Esophagus squamous epithelium (tissue), 5 donors: ENCODE data around the gene FMNL3. TPM values are rescaled to one million over a fixed set of nuclear protein-coding genes. Genes with fewer than 3 reads are reported as not detected.
"Not testable (repeated sequence)": the region's sequence is repeated elsewhere in the genome, so short reads cannot be mapped to it uniquely, and the experiment has no call there.

Source experiments
- DNase-seq: peaks from one replicate; lab custom pipeline; 2025; lab: John Stamatoyannopoulos, UW
- H3K27ac ChIP-seq, 4 donors: fragments of 200-600 bp; sonication (generic); one replicate each; pipeline ENCODE4 v1.5.1; 2016 to 2019; ENCODE audit warnings: mild to moderate bottlenecking in 1 of 4
- H3K27me3 ChIP-seq, 4 donors: fragments of 200-600 bp; sonication (generic); 1 replicate in 3 of 4; 2 replicates in 1 of 4; pipeline versions ENCODE4 v1.5.1 to v1.6.0; 2017 to 2021; ENCODE audit warnings: antibody characterized with exemption in 1 of 4
- H3K36me3 ChIP-seq, 3 donors: fragments of 200-600 bp; sonication (generic); one replicate each; pipeline ENCODE4 v1.5.1; 2016 to 2019
- H3K4me1 ChIP-seq, 3 donors: fragments of 200-600 bp; sonication (generic); one replicate each; pipeline ENCODE4 v1.5.1; 2017 to 2019
- H3K4me3 ChIP-seq, 4 donors: fragments of 200-600 bp; sonication (generic); 1 replicate in 3 of 4; 2 replicates in 1 of 4; pipeline ENCODE4 v1.5.1; 2016 to 2019; ENCODE audit warnings: mild to moderate bottlenecking in 2 of 4, moderate library complexity in 1 of 4
- H3K9me3 ChIP-seq, 3 donors: fragments of 200-600 bp; sonication (generic); one replicate each; pipeline ENCODE4 v1.5.1; 2016 to 2019
- CTCF ChIP-seq, 6 experiments: fragments of 450-650 bp in 4 of 6; fragments of 200-600 bp in 2 of 6; sonication (generic) in 2 of 6; IDR thresholded peaks; one replicate each; pipeline ENCODE4 v1.5.1; 2016 to 2019; ENCODE audit warnings: antibody characterized with exemption in 6 of 6, mild to moderate bottlenecking in 4 of 6, moderate library complexity in 4 of 6
- POLR2A ChIP-seq, 4 donors: fragments of 450-650 bp; IDR thresholded peaks; one replicate each; pipeline ENCODE4 v1.6.1; 2017; ENCODE audit warnings: antibody characterized with exemption in 4 of 4, mild to moderate bottlenecking in 4 of 4, moderate library complexity in 3 of 4
- WGBS, 2 donors: methylation state at CpG; one replicate each; pipeline ENCODE4 v1.1.5; 2018; 5-methylcytosine and 5-hydroxymethylcytosine counted together
- intact Hi-C: fragments of 100-400 bp; cut with DNase I; formaldehyde crosslinking; loops from one replicate; pipeline ENCODE4 v1.15.0; 2022
- total RNA-seq, 4 donors: library from RNA; depleted of rRNA; stranded (reverse); fragments of >200 nt; gene quantifications; one replicate each; pipeline ENCODE4 v1.1.0, GENCODE V29; 2016
- donor health status: DM: yes; HTN: yes; CAD: no.

FMNL3 gene
- total RNA-seq, 4 donors from 2014 or later, result 5.2 to 7.6 (median 5.8) TPM

- H3K36me3 ChIP-seq, result no peaks in the 10 kb centered on the region
- no peak overlapping the region for H3K4me3 ChIP-seq
- H3K4me1 ChIP-seq, result no peaks in the 10 kb centered on the region
- WGBS, 2 donors, result 71 to 76% methylated on average over 10 of the region's 10 CpGs
- H3K27me3 ChIP-seq, result no peaks in the 10 kb centered on the region
- no peaks in the 10 kb centered on the region for H3K9me3 ChIP-seq
- H3K27ac ChIP-seq, result no peak overlapping the region
- intact Hi-C loops, result no loop called here
- no peak for TF ChIP-seq POLR2A (IDR thresholded peaks at IDR 0.05)
- TF ChIP-seq CTCF (IDR thresholded peaks at IDR 0.05), result no peak
- DNase-seq, result no peak
These were observed 26.2 kb upstream of the FMNL3 start for GRCh38 chr12:49733219-49734017.

- no peak for TF ChIP-seq CTCF (IDR thresholded peaks at IDR 0.05)
- no peak for TF ChIP-seq POLR2A (IDR thresholded peaks at IDR 0.05)
- DNase-seq, result no peak
- 93 to 96% methylated on average over 1 to 3 of the region's 3 CpGs for WGBS, 2 donors
These were observed 23.4 kb upstream of the FMNL3 start for GRCh38 chr12:49730568-49731101.

GRCh38 chr12:49730050-49730449, 22.8 kb upstream of the FMNL3 start:
- WGBS, 2 donors, result 67 to 70% methylated on average over 1 of the region's 1 CpG
- intact Hi-C loops, result no loop called here

More at GRCh38 chr12:49730568-49731101, 23.4 kb upstream of the FMNL3 start:
- Histone ChIP-seq H3K4me3 (no peak overlapping the region), H3K36me3 (no peaks in the 10 kb centered on the region), H3K27me3 (no peaks in the 10 kb centered on the region), H3K4me1 (no peaks in the 10 kb centered on the region), H3K9me3 (no peaks in the 10 kb centered on the region), H3K27ac (no peak overlapping the region)
- intact Hi-C loops, result no loop called here

GRCh38 chr12:49728446-49728845, 21.2 kb upstream of the FMNL3 start:
- Histone ChIP-seq H3K27me3 (peaks cover 0 to 12% (median 0%) of the 10 kb centered on the region in 4 donors), H3K27ac (no peak overlapping the region), H3K4me3 (no peak overlapping the region), H3K9me3 (no peaks in the 10 kb centered on the region), H3K4me1 (no peaks in the 10 kb centered on the region), H3K36me3 (no peaks in the 10 kb centered on the region)
- TF ChIP-seq POLR2A (IDR thresholded peaks at IDR 0.05) (no peak), CTCF (IDR thresholded peaks at IDR 0.05) (no peak)
- intact Hi-C loops, result no loop called here
- DNase-seq, result no peak
- WGBS, 2 donors, result 82 to 90% methylated on average over 3 of the region's 3 CpGs

More at GRCh38 chr12:49730050-49730449, 22.8 kb upstream of the FMNL3 start:
- Histone ChIP-seq H3K4me3 (no peak overlapping the region), H3K4me1 (no peaks in the 10 kb centered on the region), H3K36me3 (no peaks in the 10 kb centered on the region), H3K9me3 (no peaks in the 10 kb centered on the region), H3K27me3 (no peaks in the 10 kb centered on the region), H3K27ac (no peak overlapping the region)
- DNase-seq, result no peak
- TF ChIP-seq POLR2A (IDR thresholded peaks at IDR 0.05) (no peak), CTCF (IDR thresholded peaks at IDR 0.05) (no peak)

- H3K4me1 ChIP-seq, H3K27ac ChIP-seq, H3K9me3 ChIP-seq, H3K36me3 ChIP-seq, DNase-seq, H3K4me3 ChIP-seq, intact Hi-C loops: not testable (repeated sequence)
- H3K27me3 ChIP-seq, result peaks cover 0 to 21% (median 0%) of the 10 kb centered on the region in 4 donors
- 80 to 88% methylated on average over 3 of the region's 3 CpGs for WGBS, 2 donors
These were observed 14.2 kb upstream of the FMNL3 start for GRCh38 chr12:49721355-49721754.
